GM18511 (cell line): Measurements from ENCODE around the gene ABRACL.
A peak's percentile ranks its signal among the peaks of the same experiment; 100 is the strongest.
"Not testable (repeated sequence)": the region's sequence is repeated elsewhere in the genome, so short reads cannot be mapped to it uniquely, and the experiment has no call there.

Source experiments
- ATAC-seq: cut with Tn5 transposase; IDR thresholded peaks from one replicate; pipeline ENCODE4 v1.9.1; 2021; ENCODE audit warnings: mild to moderate bottlenecking, moderate library complexity; ENCODE audit not compliant: unreplicated experiment

Gene ABRACL

DNA sequence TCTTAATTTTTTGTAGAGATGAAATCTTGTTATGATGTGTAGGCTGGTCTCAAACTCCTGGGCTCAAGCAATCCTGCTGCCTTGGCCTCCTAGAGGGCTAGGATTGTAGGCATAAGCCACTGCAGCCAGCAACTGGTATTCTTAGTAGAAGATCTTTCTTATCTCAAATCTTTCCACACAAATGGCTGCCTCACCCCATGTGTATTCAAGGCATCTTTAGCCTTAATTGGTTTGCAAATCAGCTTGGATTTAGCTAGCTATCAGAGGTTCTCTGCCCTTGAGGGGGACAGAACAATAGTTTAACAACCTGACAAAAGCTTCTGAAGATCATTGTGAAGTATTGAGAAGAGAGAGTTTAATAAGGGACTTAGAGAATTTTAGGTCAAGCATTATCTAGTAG, 17.9 kb upstream of the ABRACL start:
- no peak for ATAC-seq

DNA sequence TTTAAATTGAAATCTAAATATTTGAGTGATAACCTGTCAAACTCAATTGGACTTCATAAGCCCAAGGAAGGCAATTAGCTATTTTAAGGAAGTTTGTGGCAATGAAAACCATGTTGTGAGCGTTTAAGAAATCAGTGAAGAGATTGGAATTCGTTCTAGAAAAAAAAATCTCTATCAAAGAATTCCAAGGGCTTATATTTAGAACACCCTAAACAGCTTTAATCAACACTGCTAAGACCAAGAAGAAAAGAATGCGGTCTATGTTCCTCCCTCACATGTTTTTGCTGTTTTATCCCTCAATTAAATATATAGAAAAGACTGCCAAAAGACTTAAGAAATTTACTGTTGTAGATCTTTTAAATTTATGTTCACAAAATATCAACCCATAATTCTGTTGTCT, 16.6 kb upstream of the ABRACL start:
- ATAC-seq: no peak

DNA sequence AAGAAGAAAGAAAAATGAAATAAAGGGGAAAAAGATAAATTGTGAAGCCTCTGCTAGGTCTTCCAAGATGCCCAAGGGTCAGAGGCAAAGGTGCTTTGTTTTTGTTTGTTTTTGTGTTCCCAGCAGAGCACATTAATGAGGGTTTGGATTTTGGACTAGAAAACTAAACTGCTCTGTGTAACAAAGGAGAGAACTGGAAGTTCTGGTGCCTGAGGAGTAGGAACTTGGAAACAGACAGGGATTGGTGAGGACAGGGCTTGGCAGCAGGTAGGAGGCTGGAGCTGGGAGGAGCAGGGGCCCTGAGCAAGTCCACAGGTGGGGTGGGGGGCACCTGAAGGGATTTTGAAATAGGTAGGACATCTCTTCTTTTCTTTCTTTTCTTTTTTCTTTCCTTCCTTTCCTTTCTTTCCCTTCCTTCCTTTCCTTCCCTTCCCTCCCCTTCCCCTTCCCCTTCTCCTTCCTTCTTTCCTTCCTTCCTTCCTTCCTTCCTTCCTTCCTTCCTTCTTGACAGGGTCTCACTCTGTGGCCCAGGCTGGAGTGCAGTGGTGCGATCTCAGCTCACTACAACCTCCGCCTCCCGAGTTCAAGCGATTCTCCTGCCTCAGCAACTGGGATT, 15.3 kb upstream of the ABRACL start:
- ATAC-seq: no peak

DNA sequence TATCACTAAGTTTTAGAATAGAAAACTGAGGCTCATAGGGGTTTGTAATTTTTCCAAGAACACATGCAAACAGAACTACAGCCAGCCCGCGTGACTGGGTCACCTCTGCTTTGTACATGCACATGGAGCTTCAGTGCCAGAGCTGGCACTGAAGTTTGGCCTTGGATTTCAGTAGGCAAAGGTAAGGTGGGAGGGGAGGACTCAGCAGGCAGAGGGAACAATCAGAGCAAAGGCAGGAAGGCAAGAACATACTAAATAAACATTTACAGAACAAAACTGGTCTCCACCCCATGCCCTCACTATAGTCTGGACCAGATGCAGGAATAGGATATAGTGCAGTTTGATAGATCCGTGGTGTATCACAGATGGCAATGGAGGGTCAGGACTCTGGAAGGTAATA, 13.6 kb upstream of the ABRACL start:
- ATAC-seq: no peak

DNA sequence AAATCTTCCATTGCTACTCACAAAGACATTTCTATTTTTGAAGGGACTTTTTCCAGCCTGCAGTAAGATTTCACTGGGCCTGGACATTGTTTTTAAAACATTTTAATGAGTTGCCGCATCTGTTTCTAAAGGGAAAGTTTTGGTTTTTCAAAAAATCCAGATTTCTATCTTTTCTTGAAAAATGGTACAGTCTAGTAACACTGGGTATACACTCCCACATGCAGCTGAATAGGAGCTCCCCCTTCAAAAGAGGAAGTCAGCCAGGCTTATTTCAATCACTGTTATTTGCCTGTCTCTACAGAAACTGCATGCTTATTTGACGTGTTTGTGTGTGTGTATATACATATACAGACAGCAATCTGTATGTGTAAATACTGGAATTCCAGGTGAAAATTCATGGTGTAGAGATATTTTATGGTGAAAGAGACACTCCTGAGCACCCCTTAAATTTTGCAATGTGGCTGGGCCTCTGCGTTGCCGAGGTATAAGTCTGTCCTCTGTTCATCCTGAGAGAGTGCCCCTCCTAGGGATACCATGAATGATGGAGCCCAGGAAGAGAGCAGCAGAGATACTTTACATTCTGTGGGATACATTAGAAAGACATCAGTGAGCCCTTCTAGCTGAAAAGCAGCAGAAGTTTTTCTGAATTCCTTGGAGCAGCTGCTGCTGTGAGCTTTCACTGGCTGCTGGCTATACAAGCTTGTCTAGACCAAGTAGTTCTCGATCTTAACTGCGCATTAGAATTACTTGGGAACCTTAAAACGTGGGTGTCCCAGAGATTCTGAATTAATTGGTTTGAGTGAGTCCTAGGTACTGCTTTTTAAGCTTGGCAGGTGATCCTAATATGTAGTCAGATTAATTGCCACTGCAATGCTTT, 12.0 kb upstream of the ABRACL start:
- ATAC-seq: peak; percentile 95

DNA sequence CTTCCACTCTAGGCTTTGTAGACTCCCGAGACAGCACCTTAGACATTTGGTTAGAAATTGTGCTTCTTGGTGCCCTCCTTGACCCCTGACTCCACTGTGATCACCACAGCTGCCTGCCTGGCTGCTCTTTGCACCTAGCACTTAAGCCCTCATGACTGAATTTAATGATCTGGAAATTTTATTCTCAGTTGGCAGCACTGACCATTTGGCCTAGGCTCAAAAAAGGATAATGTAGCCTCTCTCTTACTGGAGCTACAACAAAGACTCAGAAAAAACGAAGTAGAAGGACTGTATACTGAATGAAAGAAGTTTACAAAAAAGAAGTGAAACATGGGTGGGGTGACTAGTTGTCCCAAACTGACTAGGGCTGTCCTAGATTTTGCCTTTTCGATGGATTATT, 11.3 kb upstream of the ABRACL start:
- ATAC-seq: no peak

DNA sequence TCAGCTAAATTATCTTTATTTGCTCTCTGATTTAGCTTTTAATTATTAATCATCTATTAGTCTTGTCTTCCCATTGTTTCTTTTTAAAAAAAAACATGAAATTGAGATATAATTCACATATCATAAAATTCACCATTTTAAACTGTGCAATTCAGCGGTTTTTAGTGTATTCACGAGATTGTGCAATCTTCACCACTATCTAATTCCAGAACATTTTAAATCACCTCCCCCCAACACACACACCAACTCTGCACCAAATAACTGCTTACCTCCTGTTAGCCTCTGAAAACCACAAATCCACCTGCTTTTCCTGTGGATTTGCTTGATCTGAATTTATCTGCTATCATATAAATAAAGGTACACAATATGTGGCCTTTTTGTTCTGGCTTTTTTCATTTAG, 8.8 kb upstream of the ABRACL start:
- ATAC-seq: no peak

DNA sequence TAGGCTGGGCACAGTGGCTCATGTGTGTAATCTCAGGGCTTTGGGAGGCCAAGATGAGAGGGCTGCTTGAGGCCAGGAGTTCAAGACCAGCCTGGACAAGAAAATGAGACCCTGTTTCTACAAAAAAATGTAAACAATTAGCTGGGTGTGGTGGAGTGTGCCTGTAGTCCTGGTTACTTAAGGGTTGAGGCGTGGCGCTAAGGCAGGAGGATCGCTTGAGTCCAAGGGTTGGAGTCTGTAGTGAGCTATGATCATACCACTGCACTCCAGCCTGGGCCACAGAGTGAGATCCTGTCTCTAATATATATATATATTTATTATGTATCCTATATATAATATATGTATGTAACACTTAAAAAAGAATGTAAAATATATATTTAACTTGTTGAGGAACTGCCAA, 7.9 kb upstream of the ABRACL start:
- ATAC-seq: no peak

DNA sequence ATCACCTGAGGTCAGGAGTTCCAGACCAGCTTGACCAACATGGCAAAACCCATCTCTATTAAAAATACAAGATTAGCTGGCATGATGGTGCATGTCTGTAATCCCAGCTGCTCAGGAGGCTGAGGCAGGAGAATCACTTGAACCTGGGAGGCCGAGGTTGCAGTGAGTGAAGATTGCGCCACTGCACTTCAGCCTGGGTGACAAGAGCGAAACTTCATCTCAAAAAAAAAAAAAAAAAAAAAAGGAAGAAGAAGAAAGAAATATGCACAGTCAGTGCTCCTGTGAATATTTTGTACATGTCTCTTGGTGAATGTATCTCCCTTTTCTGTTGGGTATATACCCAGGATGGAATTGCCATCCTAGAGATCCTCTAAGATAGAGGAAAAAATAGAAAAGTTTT, 3.1 kb upstream of the ABRACL start:
- ATAC-seq: not testable (repeated sequence)

DNA sequence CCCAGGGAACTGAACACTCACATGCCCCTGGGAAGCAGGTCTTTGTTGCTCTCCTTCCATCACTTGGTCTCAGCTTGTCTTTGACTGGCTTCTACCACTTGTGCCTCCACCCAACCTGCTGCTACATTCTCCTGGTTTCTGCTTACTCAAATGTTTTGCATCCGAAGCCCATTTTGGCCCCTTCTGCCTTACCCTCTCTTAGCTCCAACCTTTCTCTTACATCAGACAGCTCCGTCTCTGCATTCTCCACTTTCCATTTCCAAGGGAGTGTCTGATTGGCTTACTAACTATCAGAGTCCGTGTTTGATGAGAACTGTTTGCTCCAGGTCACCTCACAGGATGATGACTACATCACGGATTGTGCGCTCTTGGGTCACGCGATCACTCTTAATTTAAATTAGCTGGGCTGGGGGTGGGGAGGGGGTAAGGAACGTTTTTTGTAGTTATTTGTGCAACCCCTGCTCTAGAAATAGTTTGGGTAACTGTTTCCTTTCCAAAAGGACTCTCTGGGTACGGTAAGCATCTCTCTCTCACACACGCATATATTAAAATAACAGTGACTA, 844 bp upstream of the ABRACL start:
- no peak for ATAC-seq

DNA sequence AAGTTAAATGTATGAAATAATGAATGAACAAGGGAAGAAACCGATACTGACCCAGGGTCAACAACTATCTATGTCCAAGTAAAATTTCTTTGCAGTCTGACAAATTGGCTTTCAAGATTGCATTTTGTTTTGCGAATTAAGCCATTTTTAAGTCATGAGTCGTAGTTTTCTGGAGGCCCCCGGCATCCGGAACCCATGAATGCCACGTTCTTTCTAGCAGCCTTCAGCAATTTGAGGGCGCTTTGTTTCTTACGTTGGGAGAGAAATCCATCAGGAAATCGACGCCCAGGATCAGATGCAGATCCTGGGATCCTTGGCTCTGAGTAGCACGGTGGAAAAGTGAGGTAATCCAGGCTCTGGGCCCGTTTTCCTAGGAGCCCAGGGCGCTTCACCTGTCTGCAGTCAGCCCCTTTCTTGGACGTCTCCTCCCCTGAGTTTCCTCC, 309 bp upstream of the ABRACL start:
- ATAC-seq: peak; percentile 1

DNA sequence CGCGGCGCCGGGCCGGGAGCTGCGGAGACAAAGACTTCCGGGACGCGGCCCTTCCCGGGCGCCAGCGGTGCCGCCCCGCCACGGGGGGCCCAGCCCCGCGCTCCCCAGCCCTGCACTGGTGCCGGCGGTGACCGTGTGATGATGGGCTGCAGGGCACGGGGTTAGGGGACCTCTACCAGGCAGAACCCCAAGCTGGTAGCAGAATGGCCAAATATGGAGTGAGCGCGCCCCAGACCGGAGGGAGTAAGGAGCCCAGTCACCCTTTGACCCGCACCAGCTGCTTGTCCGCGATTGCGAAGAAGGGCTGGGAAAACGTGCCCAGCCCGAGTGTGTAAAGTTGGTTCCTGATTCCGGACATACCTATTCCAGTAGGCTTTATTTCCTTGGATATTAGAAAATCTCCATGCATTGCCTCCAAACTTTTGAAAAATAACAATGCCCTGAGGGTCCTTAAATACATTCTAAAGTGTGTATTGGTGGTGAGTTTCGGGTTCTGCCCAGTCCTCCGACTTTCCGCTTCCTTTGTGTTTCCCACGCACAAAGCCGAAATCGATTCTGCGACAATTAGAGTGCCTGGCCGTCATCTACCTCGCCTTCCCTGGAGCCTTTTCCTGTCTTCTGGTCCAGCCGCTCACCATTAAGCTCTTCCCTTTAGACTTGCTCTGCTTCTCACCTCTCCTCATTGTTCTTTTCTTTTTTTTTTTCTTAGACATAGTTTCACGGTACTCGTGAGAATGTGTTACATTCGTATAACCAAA, 1.1 kb downstream of the ABRACL start:
- ATAC-seq: peak; percentile 46

DNA sequence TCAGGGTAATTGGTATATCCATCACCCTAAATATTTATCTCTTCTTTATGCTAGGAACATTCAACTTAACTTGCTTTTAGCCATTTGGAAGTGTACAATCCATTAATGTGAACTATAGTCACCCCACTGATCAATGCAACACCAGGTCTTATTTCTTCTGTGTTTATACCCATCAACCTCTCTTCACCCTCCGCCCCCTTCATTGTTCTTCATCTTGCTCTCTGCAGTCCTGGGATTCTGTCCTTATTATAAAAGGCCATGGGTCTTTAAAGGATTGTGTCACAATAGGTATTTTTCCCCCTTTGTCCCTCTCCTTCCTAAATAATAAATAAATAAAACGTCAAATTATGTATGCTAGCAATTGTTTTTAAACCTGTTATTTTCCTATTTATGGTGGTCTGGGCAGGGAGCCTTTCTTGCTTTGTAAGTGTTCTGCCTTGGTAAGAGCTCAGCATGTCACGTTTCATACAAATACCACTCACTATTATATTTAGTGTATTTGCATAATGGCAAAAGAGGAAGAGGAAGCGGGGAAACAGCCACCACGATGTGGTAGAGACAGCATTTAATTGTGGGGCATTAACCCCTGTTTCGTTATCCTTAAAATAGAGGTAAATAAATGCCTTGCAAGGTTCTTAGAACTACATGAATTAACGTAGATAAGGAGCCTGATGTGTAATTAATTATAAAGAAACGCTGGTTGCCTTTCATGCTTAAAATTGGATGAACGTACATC, 1.9 kb downstream of the ABRACL start:
- peak; percentile 45 for ATAC-seq

DNA sequence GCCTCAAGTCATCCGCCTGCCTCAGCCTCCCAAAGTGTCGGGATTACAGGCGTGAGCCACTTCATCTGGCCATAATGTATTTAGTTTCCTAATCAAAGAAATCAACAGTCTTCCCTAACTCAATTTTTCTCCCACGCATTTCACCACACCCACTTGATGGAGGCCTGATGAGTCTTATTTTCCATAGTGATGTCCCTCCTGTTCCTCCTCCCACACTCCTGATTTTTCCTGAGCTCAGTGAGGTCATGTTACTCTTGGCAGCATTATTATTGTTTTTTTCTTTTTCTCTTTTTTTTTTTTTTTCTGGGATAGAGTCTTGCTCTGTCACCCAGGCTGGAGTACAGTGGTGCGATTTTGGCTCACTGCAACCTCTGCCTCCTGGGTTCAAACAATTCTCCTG, 8.9 kb downstream of the ABRACL start:
- ATAC-seq: no peak

DNA sequence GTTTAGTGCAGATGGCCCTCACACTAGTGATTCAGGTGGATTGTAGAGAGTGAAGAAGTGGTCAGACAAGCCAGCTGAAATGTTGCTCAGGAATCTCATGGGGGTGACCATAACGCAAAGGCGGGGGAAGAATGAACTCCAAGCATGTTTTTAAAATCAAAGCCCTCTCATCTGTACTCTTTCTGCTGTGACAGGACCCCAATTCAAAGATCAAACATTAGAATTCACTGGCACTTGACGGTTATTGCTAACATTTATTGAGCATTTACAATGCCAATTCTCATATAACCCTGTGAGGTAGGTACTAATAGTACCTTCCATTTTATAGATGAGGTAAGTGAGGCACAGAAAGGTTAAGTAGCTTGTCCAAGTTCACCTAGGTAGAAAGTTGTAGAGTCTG, 15.7 kb downstream of the ABRACL start:
- no peak for ATAC-seq

DNA sequence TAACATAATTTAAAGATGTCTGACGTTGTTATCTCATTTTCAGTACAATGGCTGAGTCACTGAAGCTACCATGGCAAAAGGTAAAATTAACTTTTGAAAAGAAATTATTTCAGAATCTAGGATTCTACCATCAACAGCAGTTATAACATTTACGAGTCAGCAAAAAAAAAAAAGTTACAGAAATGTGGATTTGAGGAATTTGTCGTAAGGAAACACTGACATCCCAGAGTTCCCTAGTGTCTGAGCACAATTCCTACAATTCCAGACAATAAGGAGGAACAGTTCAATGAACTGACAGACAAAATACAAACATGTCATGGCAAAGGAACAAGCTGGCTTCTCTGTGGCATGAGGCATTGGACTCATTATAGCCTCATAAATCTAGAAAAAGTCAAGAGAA, 19.1 kb downstream of the ABRACL start:
- ATAC-seq: no peak

DNA sequence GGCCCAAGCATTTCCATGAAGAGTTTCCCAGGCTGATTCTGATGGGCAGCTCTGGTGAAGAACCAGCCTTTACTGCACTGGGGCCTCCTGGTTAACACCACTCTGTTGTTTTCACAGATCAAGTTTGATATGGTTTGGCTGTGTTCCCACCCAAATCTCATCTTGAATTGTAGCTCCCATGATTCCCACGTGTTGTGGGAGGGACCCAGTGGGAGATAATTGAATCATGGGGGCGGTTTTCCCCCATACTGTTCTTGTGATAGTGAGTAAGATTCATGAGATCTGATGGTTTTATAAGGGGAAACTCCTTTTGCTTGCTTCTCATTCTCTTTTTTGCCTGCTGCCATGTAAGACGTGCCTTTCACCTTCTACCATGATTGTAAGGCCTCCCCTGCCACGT, 20.4 kb downstream of the ABRACL start:
- ATAC-seq: not testable (repeated sequence)

DNA sequence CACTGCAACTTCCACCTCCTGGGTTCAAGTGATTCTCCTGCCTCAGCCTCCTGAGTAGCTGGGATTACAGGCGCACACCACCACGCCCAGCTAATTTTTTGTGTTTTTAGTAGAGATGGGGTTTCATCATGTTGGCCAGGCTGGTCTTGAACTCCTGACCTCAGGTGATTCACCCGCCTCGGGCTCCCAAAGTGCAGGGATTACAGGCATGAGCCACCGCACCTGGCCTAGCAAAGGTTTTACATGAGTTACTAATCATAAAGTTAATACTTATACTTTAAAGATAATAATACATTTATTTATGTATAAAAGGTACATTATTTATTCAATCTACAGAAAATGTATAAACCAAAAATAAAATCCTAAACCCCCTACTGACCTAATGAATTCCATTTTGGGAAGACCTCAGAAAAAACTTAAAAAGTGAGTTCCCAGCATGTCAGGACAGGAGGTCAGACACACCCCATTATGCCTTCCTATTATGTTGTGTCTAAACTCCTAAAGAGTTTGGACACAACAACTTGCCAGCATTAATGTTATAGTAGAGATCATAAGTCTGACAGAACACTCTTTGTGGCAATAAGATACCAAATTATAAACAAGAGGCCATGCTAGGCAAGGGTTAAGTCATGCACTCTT, 21.7 kb downstream of the ABRACL start:
- ATAC-seq: not testable (repeated sequence)

DNA sequence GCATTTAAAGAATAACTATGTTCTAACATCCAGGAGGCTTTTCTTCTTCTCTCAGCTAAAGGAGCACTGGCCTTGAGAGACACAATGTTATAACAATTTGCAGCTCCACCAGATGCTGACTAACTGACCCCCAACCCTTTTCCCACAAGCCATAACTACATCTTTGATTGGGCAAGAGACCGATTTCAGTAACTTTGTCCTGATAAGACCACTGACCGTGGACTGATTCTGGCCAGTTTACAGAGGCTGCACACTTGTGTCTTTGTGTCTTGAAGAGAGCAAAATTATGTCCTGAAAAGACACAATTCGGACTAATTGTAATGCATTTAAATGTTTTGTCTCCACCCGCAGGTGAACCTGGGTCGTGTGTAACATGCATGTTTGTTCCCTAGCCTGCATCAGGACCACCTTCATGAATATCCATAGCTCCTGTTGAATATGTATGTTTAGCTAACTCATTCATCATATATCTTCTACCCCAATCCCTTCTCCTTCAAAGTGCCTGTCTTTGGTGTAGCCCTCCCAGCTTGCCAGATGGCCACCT, 22.3 kb downstream of the ABRACL start:
- no peak for ATAC-seq
